CD4-positive, alpha-beta T cell (primary cell): ENCODE measurements around the gene ZDHHC5. TPM values are rescaled to one million over a fixed set of nuclear protein-coding genes. Genes with fewer than 3 reads are reported as not detected.

Experiments
- ATAC-seq: fragments of 200-7000 bp; cut with Tn5 transposase; one replicate; pipeline ENCODE4 v1.10.0; 2022; ENCODE audit warnings: mild to moderate bottlenecking; ENCODE audit not compliant: poor library complexity
- CTCF ChIA-PET: fragments of 350-600 bp; sonication (Branson Sonifier 250); formaldehyde crosslinking; loops from one replicate; lab custom pipeline; 2021; ENCODE audit warnings: antibody characterized with exemption, inconsistent platforms; lab: Charles Lee
- POLR2A ChIA-PET: fragments of 350-600 bp; sonication (Branson Sonifier 250); formaldehyde crosslinking; loops from one replicate; lab custom pipeline; 2021; ENCODE audit warnings: antibody characterized with exemption, inconsistent platforms; lab: Charles Lee
- DNase-seq, 14 experiments: peaks; one replicate each; pipeline ENCODE4 v3.0.0-alpha.2; 2013 to 2020; ENCODE audit warnings: mixed read lengths in 2 of 14
- H3K27ac ChIP-seq, 2 donors: one replicate each; pipeline versions ENCODE4 v1.5.1 to v1.7.0; 2013; ENCODE audit warnings: low read length in 2 of 2, low read depth in 1 of 2, mild to moderate bottlenecking in 1 of 2
- H3K27me3 ChIP-seq, 2 experiments: 1 replicate in 1 of 2; 2 replicates in 1 of 2; pipeline versions ENCODE4 v1.6.1 to v1.7.0; 2013; ENCODE audit warnings: low read length in 2 of 2, control low read depth in 1 of 2, mild to moderate bottlenecking in 1 of 2, moderate library complexity in 1 of 2; ENCODE audit not compliant: insufficient read depth in 2 of 2, control insufficient read depth in 1 of 2
- H3K36me3 ChIP-seq: one replicate; pipeline ENCODE4 v1.6.1; 2013; ENCODE audit warnings: low read length, control low read depth; ENCODE audit not compliant: insufficient read depth
- H3K4me1 ChIP-seq: one replicate; pipeline ENCODE4 v1.6.1; 2013; ENCODE audit warnings: low read length, control low read depth; ENCODE audit not compliant: insufficient read depth
- H3K4me3 ChIP-seq: one replicate; pipeline ENCODE4 v1.5.1; 2013; ENCODE audit warnings: mild to moderate bottlenecking, low read length, moderate library complexity
- H3K9me3 ChIP-seq, 2 experiments: 1 replicate in 1 of 2; 2 replicates in 1 of 2; pipeline versions ENCODE4 v1.6.1 to v1.7.0; 2013; ENCODE audit warnings: low read length in 2 of 2, mild to moderate bottlenecking in 2 of 2, control low read depth in 1 of 2, moderate library complexity in 1 of 2; ENCODE audit not compliant: control insufficient read depth in 1 of 2, insufficient read depth in 1 of 2
- H3K27ac Mint-ChIP-seq: one replicate; pipeline ENCODE4 v1.8.0; 2020; ENCODE audit warnings: mixed read lengths
- H3K27me3 Mint-ChIP-seq: one replicate; pipeline ENCODE4 v1.8.0; 2021; ENCODE audit warnings: mixed read lengths
- H3K36me3 Mint-ChIP-seq: one replicate; pipeline ENCODE4 v1.8.0; 2021; ENCODE audit warnings: low read depth, mixed read lengths
- H3K4me1 Mint-ChIP-seq: one replicate; pipeline ENCODE4 v1.8.0; 2021; ENCODE audit warnings: low read depth, mixed read lengths
- H3K4me3 Mint-ChIP-seq: one replicate; pipeline ENCODE4 v1.8.0; 2020; ENCODE audit warnings: mild to moderate bottlenecking, mixed read lengths
- H3K9me3 Mint-ChIP-seq: one replicate; pipeline ENCODE4 v1.8.0; 2020; ENCODE audit warnings: mixed read lengths
- CTCF ChIP-seq: fragments of 200-600 bp; IDR thresholded peaks from one replicate; pipeline ENCODE4 v1.8.0; 2022; ENCODE audit warnings: antibody characterized with exemption, mild to moderate bottlenecking
- intact Hi-C, 2 experiments: fragments of 100-400 bp; cut with DNase I in 1 of 2; cut with micrococcal nuclease in 1 of 2; formaldehyde crosslinking; loops; one replicate each; pipeline versions ENCODE4 v1.15.1 to v1.9.0; 2023 to 2025; cut with DNase I, micrococcal nuclease
- polyA plus RNA-seq, 2 donors: library from polyadenylated mRNA; unstranded; fragments of 120-200 nt; gene quantifications; one replicate each; pipeline ENCODE4 v1.2.1, GENCODE V29; 2013
- total RNA-seq, 174 experiments: library from RNA in 2 of 174; stranded (reverse) in 2 of 174; gene quantifications; one replicate each; pipeline ENCODE4 v1.2.3 and lab custom pipeline; 2021 to 2026

Gene ZDHHC5
- total RNA-seq, result 10 to 100 TPM; 59.7 to 61.1 TPM
- 32.2 TPM for polyA plus RNA-seq (2013, experiment 1 of 2)
- 36.2 TPM for polyA plus RNA-seq (2013, experiment 2 of 2)
- total RNA-seq (lab: John Stamatoyannopoulos, UW), result 84.9 to 266 (median 142) reads per million in 172 experiments

GRCh38 chr11:57667736-57668433, at the start of gene ZDHHC5:
Gene ZDHHC5, plus strand, starts transcription at chr11:57668114. Its CDS starts 4,977 bp downstream, at chr11:57673091.
- Histone ChIP-seq H3K9me3 (no peaks in the 10 kb centered on the region), H3K36me3 (peaks cover 22% of the 10 kb centered on the region), H3K4me3 (peak within 1 kb of the TSS; percentile 87), H3K4me1 (peaks cover 32% of the 10 kb centered on the region), H3K27me3 (no peaks in the 10 kb centered on the region), H3K27ac (peak within 1 kb of the TSS; percentile 98)
- peak; percentile 98 to 100 (median 100) for DNase-seq
- Mint-ChIP-seq H3K27me3 (no peaks in the 10 kb centered on the region), H3K9me3 (no peaks in the 10 kb centered on the region), H3K4me3 (peak within 1 kb of the TSS; percentile 89), H3K27ac (peak within 1 kb of the TSS; percentile 95), H3K4me1 (peaks cover 55% of the 10 kb centered on the region), H3K36me3 (peaks cover 42% of the 10 kb centered on the region)
- intact Hi-C loops, result loop anchor here (1.0 to 10.0 kb wide), 10 partner anchors 11 to 1474 kb away; partner anchors contain the start of genes MED19 (in 2 of the 2), SELENOH (in 2 of the 2), TMX2 (in 2 of the 2) and CLP1 (in 1 of the 2)
- ATAC-seq, result peak; percentile 83
- TF ChIP-seq CTCF, result peak; percentile 52
- ChIA-PET POLR2A (interaction anchor here (0.6 to 2.2 kb wide), 12 partner anchors 9 to 910 kb away, joined by 3 to 20 read pairs (median 4); partner anchors contain the start of genes CLP1, MED19, SELENOH and TMX2), CTCF (interaction anchor here (0.9 kb wide), 1 partner anchor 27 kb away, joined by 3 read pairs; no protein-coding TSS in a partner anchor)

GRCh38 chr11:57618438-57618837, 49.5 kb upstream of the ZDHHC5 start:
- H3K27me3 ChIP-seq, result peaks cover 0 to 5% of the 10 kb centered on the region in 2 experiments
- H3K36me3 ChIP-seq, result no peaks in the 10 kb centered on the region
- H3K4me3 ChIP-seq, result no peak overlapping the region
- Mint-ChIP-seq H3K4me1 (no peaks in the 10 kb centered on the region), H3K36me3 (no peaks in the 10 kb centered on the region), H3K27ac (no peak overlapping the region), H3K9me3 (no peaks in the 10 kb centered on the region), H3K27me3 (peaks cover 6% of the 10 kb centered on the region), H3K4me3 (no peak overlapping the region)
- TF ChIP-seq CTCF, result no peak
- intact Hi-C loops, result no loop called here
- no peak for ATAC-seq
- H3K27ac ChIP-seq, result no peak overlapping the region
- DNase-seq, result no peak
- POLR2A ChIA-PET, result interaction anchor here (0.5 kb wide), 1 partner anchor 14 kb away, joined by 4 read pairs; no protein-coding TSS in a partner anchor
- no peaks in the 10 kb centered on the region for H3K4me1 ChIP-seq
- CTCF ChIA-PET, result no interaction called here
- H3K9me3 ChIP-seq, result peaks cover 6 to 14% of the 10 kb centered on the region in 2 experiments

- DNase-seq, result no peak
- Mint-ChIP-seq H3K27me3 (peaks cover 6% of the 10 kb centered on the region), H3K36me3 (no peaks in the 10 kb centered on the region), H3K9me3 (no peaks in the 10 kb centered on the region), H3K27ac (no peak overlapping the region), H3K4me1 (no peaks in the 10 kb centered on the region), H3K4me3 (no peak overlapping the region)
- no peak for TF ChIP-seq CTCF
- H3K4me1 ChIP-seq, result no peaks in the 10 kb centered on the region
- H3K27me3 ChIP-seq, result peaks cover 0 to 3% of the 10 kb centered on the region in 2 experiments
- H3K36me3 ChIP-seq, result no peaks in the 10 kb centered on the region
- peaks cover 6 to 14% of the 10 kb centered on the region in 2 experiments for H3K9me3 ChIP-seq
- ChIA-PET CTCF (no interaction called here), POLR2A (no interaction called here)
- no peak overlapping the region for H3K27ac ChIP-seq
- ATAC-seq, result no peak
- H3K4me3 ChIP-seq, result no peak overlapping the region
- intact Hi-C loops, result no loop called here
These were observed 48.6 kb upstream of the ZDHHC5 start for GRCh38 chr11:57619331-57619730.
